Activated CD8-positive, alpha-beta T cell treated with anti-CD3 and anti-CD28 coated beads for 36 hours (primary cell): ENCODE measurements around the gene SGMS1. TPM values are rescaled to one million over a fixed set of nuclear protein-coding genes. Genes with fewer than 3 reads are reported as not detected.
"Not testable (repeated sequence)": the region's sequence is repeated elsewhere in the genome, so short reads cannot be mapped to it uniquely, and the experiment has no call there.

Source experiments
- ATAC-seq: fragments of 200-7000 bp; cut with Tn5 transposase; one replicate; pipeline ENCODE4 v1.10.0; 2021; ENCODE audit warnings: mild to moderate bottlenecking, moderate library complexity
- CTCF ChIA-PET: fragments of 350-600 bp; sonication (Branson Sonifier 250); formaldehyde crosslinking; loops from one replicate; lab custom pipeline; 2021; ENCODE audit warnings: antibody characterized with exemption; lab: Charles Lee
- POLR2A ChIA-PET: fragments of 350-600 bp; sonication (Branson Sonifier 250); formaldehyde crosslinking; loops from one replicate; lab custom pipeline; 2021; ENCODE audit warnings: antibody characterized with exemption; lab: Charles Lee
- DNase-seq: peaks from one replicate; pipeline ENCODE4 v3.0.0-alpha.2; 2020
- H3K27ac Mint-ChIP-seq: one replicate; pipeline ENCODE4 v1.8.0; 2021; ENCODE audit warnings: mild to moderate bottlenecking, mixed read lengths
- H3K27me3 Mint-ChIP-seq: one replicate; pipeline ENCODE4 v1.8.0; 2021; ENCODE audit warnings: mixed read lengths
- H3K36me3 Mint-ChIP-seq: one replicate; pipeline ENCODE4 v1.8.0; 2021; ENCODE audit warnings: low read depth, mixed read lengths
- H3K4me1 Mint-ChIP-seq: one replicate; pipeline ENCODE4 v1.8.0; 2021; ENCODE audit warnings: low read depth, mixed read lengths
- H3K4me3 Mint-ChIP-seq: one replicate; pipeline ENCODE4 v1.8.0; 2021; ENCODE audit warnings: mild to moderate bottlenecking, moderate library complexity, mixed read lengths
- H3K9me3 Mint-ChIP-seq: one replicate; pipeline ENCODE4 v1.8.0; 2021; ENCODE audit warnings: mixed read lengths
- intact Hi-C: fragments of 100-400 bp; cut with micrococcal nuclease; formaldehyde crosslinking; loops from one replicate; pipeline ENCODE4 v1.10.0; 2022
- total RNA-seq, 2 experiments: library from RNA; stranded (reverse); gene quantifications; one replicate each; pipeline ENCODE4 v1.2.3, GENCODE V29; 2021
- TF ChIP-seq, protein P1 (sequence below): fragments of 200-600 bp; IDR thresholded peaks from one replicate; pipeline ENCODE4 v1.8.0; 2022; ENCODE audit warnings: antibody characterized with exemption, mild to moderate bottlenecking

The SGMS1 gene
- total RNA-seq, 2 experiments from 2014 or later, result 9.0 to 10.6 TPM

DNA sequence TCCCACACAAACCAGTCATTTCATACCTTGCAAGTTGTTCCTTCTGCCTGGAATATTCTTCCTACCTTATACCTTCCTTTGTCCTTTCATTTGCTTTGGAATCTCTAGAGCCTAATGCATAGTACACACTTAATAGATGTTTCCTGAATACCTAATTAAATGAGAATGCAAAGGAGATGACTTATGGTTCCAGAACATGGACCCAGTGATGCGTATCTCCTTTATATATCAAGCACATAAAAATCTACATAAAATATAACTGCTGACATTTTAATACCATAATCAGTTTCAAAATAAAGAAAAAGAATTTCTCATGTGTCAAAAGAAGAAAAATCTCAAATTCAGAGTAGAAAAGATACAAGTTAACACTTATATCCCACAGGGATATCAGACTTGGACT lies 261.8 kb downstream of the SGMS1 start:
- ChIA-PET CTCF (no interaction called here), POLR2A (no interaction called here)
- H3K27ac Mint-ChIP-seq, result no peak overlapping the region
- H3K9me3 Mint-ChIP-seq, result no peaks in the 10 kb centered on the region
- intact Hi-C loops, result no loop called here
- H3K36me3 Mint-ChIP-seq, result peaks cover 22% of the 10 kb centered on the region
- no peak overlapping the region for H3K4me3 Mint-ChIP-seq
- peaks cover 5% of the 10 kb centered on the region for H3K4me1 Mint-ChIP-seq
- ATAC-seq (no peak), DNase-seq (no peak)
- TF ChIP-seq, protein P1, sequence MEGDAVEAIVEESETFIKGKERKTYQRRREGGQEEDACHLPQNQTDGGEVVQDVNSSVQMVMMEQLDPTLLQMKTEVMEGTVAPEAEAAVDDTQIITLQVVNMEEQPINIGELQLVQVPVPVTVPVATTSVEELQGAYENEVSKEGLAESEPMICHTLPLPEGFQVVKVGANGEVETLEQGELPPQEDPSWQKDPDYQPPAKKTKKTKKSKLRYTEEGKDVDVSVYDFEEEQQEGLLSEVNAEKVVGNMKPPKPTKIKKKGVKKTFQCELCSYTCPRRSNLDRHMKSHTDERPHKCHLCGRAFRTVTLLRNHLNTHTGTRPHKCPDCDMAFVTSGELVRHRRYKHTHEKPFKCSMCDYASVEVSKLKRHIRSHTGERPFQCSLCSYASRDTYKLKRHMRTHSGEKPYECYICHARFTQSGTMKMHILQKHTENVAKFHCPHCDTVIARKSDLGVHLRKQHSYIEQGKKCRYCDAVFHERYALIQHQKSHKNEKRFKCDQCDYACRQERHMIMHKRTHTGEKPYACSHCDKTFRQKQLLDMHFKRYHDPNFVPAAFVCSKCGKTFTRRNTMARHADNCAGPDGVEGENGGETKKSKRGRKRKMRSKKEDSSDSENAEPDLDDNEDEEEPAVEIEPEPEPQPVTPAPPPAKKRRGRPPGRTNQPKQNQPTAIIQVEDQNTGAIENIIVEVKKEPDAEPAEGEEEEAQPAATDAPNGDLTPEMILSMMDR, result no peak
- H3K27me3 Mint-ChIP-seq, result no peaks in the 10 kb centered on the region

DNA sequence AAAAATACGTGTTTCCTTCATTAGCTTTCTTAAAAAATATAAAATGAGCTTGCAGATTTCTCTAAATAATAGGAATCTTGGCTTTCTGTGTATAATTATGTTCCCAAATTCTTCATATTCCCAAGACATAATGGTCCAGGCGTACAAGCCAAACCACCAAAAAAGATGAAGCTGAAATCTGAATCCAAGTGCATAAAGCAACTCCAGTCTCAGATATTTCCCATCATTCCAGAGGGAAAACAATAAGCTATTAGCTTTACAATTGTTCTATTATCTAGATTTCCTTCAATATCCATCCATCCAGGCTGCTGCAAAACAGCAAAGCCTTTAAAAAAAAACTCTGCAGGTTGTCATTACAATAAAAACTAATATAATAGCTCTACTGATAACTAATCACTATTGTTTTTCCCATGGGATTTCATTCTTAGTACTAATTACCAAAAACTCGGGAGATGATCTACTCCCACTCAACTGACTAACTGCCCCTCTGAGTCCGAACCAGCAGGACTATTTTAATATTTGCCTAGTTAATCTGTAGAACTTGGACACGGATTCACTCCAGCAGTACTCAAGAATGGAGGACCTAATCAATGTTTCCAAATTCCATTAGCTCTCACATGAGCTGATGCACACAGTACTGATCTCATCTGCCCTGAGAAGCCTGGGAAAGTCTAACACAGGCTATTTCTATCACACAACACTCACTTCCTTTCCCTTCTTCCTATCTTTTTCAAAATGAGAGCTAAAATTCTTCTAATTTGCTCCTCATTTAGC lies 263.5 kb downstream of the SGMS1 start:
- no peak for DNase-seq
- intact Hi-C loops, result no loop called here
- ChIA-PET CTCF (interaction anchor here (1.3 kb wide), 1 partner anchor 7 kb away, joined by 3 read pairs; no protein-coding TSS in a partner anchor), POLR2A (interaction anchor here (1.2 kb wide), 1 partner anchor 9 kb away, joined by 3 read pairs; no protein-coding TSS in a partner anchor)
- Mint-ChIP-seq H3K27me3 (no peaks in the 10 kb centered on the region), H3K27ac (no peak overlapping the region), H3K4me1 (peaks cover 5% of the 10 kb centered on the region), H3K4me3 (no peak overlapping the region), H3K36me3 (peaks cover 14% of the 10 kb centered on the region), H3K9me3 (peaks cover under 1% of the 10 kb centered on the region)
- TF ChIP-seq, protein P1, result no peak
- no peak for ATAC-seq

DNA sequence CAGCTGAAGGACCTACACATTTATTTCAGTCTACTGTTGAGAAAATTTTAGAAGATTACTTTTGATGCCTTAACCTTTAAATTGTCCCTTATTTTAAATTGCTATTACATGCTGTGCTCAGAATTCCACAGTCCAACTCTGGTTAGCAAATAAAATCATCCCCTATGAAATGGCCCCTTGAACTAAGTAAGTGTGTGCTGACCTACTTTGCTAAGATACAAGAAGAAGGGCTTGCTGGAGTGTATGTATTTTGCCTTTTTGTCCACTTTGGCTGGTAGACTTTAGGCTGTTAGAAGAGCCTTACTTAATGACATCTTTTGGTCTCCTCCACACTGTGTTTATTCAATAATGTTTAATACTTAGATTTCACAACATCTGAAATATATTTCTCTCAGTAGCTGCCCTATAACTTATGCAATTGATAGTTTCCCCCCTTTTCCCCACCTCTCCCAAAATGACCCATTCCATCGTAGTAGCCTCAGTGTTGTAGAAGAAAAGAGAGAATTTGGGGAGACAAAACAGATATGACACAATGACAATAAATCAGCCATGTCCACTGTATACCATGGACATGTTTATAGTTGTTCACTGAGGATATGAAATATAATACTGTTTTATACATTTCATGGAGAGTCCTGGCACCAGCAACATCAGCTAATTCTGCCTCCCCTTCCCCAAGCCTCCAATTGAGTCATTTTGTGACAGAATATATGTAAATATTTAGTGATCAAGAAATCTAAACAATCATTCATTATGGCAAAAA lies 264.6 kb downstream of the SGMS1 start:
- Mint-ChIP-seq H3K4me3 (no peak overlapping the region), H3K9me3 (peaks cover 3% of the 10 kb centered on the region), H3K4me1 (peaks cover 3% of the 10 kb centered on the region), H3K27me3 (no peaks in the 10 kb centered on the region), H3K36me3 (peaks cover 20% of the 10 kb centered on the region), H3K27ac (no peak overlapping the region)
- intact Hi-C loops, result no loop called here
- CTCF ChIA-PET, result interaction anchor here (1.3 kb wide), 1 partner anchor 9 kb away, joined by 3 read pairs; no protein-coding TSS in a partner anchor
- no peak for DNase-seq
- ATAC-seq, result no peak
- TF ChIP-seq, protein P1, result no peak
- POLR2A ChIA-PET, result no interaction called here

DNA sequence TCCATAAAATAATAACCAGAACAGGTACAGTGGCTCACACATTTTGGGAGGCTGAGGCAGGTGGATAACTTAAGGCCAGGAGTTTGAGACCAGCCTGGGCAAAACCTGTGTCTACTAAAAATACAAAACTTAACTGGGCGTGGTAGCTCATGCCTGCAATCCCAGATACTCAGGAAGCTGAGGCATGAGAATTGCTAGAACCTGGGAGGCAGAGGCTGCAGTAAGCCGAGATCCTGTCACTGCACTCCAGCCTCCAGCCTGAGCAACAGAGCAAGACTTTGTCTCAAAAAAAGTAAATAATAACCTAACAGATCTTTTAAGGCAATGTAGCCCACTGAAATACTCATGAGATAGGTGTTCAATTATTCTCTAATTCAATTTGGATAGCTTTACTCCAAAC lies 265.3 kb downstream of the SGMS1 start:
- Mint-ChIP-seq H3K27me3 (no peaks in the 10 kb centered on the region), H3K4me3 (no peak overlapping the region), H3K9me3 (peaks cover 3% of the 10 kb centered on the region), H3K4me1 (peaks cover 3% of the 10 kb centered on the region), H3K27ac (no peak overlapping the region), H3K36me3 (peaks cover 19% of the 10 kb centered on the region)
- CTCF ChIA-PET, result interaction anchor here (1.0 kb wide), 1 partner anchor 16 kb away, joined by 4 read pairs; no protein-coding TSS in a partner anchor
- POLR2A ChIA-PET, result no interaction called here
- intact Hi-C loops, result no loop called here
- ATAC-seq (no peak), DNase-seq (no peak)
- TF ChIP-seq, protein P1, result no peak

DNA sequence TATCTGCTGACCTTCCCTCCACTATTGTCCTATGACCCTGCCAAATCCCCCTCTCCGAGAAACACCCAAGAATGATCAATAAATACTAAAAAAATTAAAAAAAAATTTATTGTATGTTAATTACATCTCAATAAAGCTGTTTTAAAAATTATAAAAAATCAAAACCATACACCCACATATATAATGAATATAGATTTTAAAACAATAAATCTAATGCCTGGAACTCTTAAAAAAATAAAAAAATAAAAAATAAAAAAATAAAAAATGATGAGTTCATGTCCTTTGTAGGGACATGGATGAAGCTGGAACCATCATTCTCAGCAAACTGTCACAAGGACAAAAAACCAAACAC lies 267.3 kb downstream of the SGMS1 start:
- H3K27ac Mint-ChIP-seq, H3K4me1 Mint-ChIP-seq, POLR2A ChIA-PET, intact Hi-C loops, H3K4me3 Mint-ChIP-seq, CTCF ChIA-PET, DNase-seq, H3K9me3 Mint-ChIP-seq, ATAC-seq, H3K27me3 Mint-ChIP-seq: not testable (repeated sequence)
- peaks cover 19% of the 10 kb centered on the region for H3K36me3 Mint-ChIP-seq

DNA sequence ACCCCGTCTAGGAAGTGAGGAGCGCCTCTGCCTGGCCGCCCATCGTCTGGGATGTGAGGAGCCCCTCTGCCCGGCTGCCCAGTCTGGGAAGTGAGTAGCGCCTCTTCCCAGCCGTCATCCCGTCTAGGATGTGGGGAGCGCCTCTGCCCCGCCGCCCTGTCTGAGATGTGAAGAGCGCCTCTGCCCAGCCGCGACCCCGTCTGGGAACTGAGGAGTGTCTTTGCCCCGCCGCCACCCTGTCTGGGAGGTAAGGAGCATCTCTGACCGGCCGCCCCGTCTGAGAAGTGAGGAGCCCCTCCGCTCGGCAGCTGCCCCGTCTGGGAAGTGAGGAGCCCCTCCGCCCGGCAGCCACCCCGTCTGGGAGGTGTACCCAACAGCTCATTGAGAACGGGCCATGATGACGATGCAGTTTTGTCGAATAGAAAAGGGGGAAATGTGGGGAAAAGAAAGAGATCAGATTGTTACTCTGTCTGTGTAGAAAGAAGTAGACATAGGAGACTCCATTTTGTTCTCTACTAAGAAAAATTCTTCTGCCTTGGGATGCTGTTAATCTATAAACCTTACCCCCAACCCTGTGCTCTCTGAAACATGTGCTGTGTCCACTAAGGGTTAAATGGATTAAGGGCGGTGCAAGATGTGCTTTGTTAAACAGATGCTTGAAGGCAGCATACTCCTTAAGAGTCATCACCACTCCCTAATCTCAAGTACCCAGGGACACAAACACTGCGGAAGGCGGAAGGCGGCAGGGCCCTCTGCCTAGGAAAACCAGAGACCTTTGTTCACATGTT lies 267.9 kb downstream of the SGMS1 start:
- H3K27ac Mint-ChIP-seq, H3K4me1 Mint-ChIP-seq, CTCF ChIA-PET, POLR2A ChIA-PET, intact Hi-C loops, H3K27me3 Mint-ChIP-seq, H3K9me3 Mint-ChIP-seq, ATAC-seq, DNase-seq, H3K4me3 Mint-ChIP-seq: not testable (repeated sequence)
- peaks cover 23% of the 10 kb centered on the region for H3K36me3 Mint-ChIP-seq
